GM18505 (cell line): ENCODE data around the gene SLC17A8.

Source experiments
- ATAC-seq: cut with Tn5 transposase; IDR thresholded peaks from one replicate; pipeline ENCODE4 v1.9.1; 2021; ENCODE audit not compliant: unreplicated experiment
- POLR2A ChIP-seq: IDR thresholded peaks from 4 replicates; pipeline ENCODE4 v1.6.1; 2011; ENCODE audit warnings: borderline replicate concordance; ENCODE audit not compliant: insufficient read depth, insufficient read length; ENCODE audit errors: extremely low read depth

Gene SLC17A8

GRCh38 chr12:100458191-100458590 lies 101.3 kb downstream of the SLC17A8 start:
- no peak for ATAC-seq
- TF ChIP-seq POLR2A, result no peak

GRCh38 chr12:100460702-100461101 lies 103.8 kb downstream of the SLC17A8 start:
- no peak for TF ChIP-seq POLR2A
- no peak for ATAC-seq

GRCh38 chr12:100461330-100461973 lies 104.6 kb downstream of the SLC17A8 start:
- ATAC-seq, result no peak
- no peak for TF ChIP-seq POLR2A

- no peak for ATAC-seq
- no peak for TF ChIP-seq POLR2A
These were observed 106.8 kb downstream of the SLC17A8 start for GRCh38 chr12:100463661-100464060.

GRCh38 chr12:100464529-100464928 lies 107.7 kb downstream of the SLC17A8 start:
- no peak for ATAC-seq
- no peak for TF ChIP-seq POLR2A

- ATAC-seq, result no peak
- TF ChIP-seq POLR2A, result no peak
These were observed 111.3 kb downstream of the SLC17A8 start for GRCh38 chr12:100468126-100468525.
